ENCODE data around the gene BAHCC1. TPM values are rescaled to one million over a fixed set of nuclear protein-coding genes. Genes with fewer than 3 reads are reported as not detected.
"Not testable (repeated sequence)": the region's sequence is repeated elsewhere in the genome, so short reads cannot be mapped to it uniquely, and the experiment has no call there.

BAHCC1 gene
- total RNA-seq (10.1 TPM), polyA plus RNA-seq (15.9 TPM)

DNA sequence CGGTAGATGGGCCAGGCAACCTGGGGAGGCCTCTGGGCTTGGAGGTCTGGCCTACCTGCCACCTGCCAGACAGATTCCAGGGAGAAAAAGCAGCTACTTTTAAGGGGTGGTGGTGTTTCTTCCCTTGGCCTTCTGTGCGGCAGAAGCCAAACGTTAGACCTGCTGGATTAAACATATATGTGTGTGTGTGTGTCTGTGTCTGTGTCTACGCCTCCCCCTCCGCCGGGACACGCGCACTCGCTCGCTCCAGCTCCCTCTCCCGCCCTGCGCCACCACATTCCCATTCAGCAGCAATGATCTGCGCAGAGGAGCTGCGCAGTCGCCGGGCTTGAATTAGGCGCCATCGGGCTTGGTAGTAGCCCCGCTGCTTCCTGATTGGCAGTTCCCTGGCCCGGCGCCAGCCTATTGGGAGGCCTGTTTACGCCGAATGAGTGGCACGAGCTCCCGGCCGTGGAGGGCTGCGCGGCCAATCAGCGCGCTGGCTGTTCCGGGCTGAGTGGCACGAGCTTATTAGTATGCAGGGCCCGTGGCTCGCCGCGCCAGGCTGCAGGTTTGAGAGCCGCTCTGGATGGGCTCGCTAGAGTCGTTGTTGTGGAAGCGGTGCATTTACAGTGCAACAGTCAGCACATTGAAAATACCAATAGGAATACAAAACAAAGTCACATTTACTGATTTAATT is at the start of gene BAHCC1:
TSS of gene BAHCC1 (plus strand) at position 537 of the 679 bp plus-strand sequence. CDS start 4,283 bp downstream, outside the sequence.
- H3K27ac ChIP-seq (ENCODE audit: low read depth), result peak within 1 kb of the TSS; percentile 91
- H3K4me1 ChIP-seq (ENCODE audit: insufficient read depth), result no peaks in the 10 kb centered on the region
- peak within 1 kb of the TSS; percentile 88 for H3K4me3 ChIP-seq (ENCODE audit: low read depth, low read length)
- peak; percentile 98 for DNase-seq (ENCODE audit: extremely low spot score)
- under 1% methylated on average over 40 of the region's 40 CpGs for WGBS
- no peaks in the 10 kb centered on the region for H3K36me3 ChIP-seq (ENCODE audit: insufficient read depth)

DNA sequence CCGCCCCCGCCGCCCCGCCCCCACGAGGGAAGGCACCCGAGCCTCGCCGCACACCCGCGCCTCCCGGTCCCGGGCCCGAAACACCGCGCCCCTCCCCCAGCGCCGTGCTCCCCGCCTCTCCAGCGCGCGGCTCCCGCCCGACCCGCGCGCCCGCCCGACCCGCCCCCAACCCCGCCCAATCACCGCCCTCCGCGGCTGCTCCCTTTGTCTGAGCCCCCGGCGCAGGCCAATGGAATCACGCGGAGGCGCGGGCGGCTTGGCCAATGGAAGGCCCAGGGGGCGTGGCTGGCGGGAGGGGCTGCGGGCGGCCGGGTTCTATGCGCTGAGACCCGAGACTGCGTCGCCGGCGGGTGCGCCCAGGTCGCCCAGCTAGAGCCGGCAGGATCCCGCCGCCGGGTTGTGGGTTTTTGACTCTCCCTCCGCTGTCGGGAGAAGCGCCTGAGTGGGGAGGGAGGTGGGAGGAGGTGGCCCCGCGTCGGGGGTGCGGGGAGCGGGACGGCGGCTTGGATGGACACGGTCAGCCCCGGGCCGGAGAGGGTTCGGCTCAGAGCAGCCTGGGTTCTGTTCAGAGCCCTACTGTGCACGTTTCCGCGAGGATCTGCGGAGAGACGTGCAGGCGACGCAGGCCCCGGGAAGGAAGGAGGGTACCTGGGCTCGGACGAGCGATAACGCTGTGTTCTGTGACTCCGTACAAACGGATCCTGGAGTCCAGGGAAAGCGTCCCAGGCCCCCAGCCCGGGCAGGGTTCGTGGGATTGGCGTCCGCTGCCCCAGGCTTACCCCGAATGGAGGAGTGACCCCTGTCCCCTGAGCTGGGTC is 49.0 kb upstream of the BAHCC1 start:
- Histone ChIP-seq H3K27ac (ENCODE audit: low read depth) (peak overlapping the region; percentile 61), H3K36me3 (ENCODE audit: insufficient read depth) (no peaks in the 10 kb centered on the region), H3K4me3 (ENCODE audit: low read depth, low read length) (peak overlapping the region; percentile 83), H3K4me1 (ENCODE audit: insufficient read depth) (no peaks in the 10 kb centered on the region)
- DNase-seq (ENCODE audit: extremely low spot score), result peak; percentile 92
- WGBS, result 2% methylated on average over 85 of the region's 91 CpGs

DNA sequence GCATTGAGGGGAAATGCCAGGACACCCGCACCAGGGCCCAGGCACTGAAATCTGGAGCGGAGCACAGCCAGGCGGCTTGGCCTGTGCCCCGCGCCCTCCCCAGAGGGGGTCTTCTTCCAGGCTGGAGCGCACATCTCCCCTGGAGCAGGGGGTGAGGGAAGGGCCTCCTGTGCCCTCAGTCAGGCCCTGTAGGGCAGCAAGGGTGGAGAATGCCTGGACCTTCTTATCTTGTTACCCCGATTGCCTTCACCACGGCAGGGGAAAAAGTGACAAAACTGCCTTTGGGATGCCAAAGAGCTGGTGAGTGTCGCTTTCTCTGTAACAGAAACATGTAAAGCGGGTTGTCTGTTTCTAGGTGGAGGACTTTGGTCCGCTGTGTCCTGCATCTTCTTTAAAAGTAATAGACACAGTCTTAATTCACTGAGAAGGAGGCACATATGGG is 48.3 kb upstream of the BAHCC1 start:
- Histone ChIP-seq H3K4me1 (ENCODE audit: insufficient read depth) (no peaks in the 10 kb centered on the region), H3K4me3 (ENCODE audit: low read depth, low read length) (peak overlapping the region; percentile 83), H3K36me3 (ENCODE audit: insufficient read depth) (no peaks in the 10 kb centered on the region), H3K27ac (ENCODE audit: low read depth) (no peak overlapping the region)
- DNase-seq (ENCODE audit: extremely low spot score), result no peak
- WGBS, result 85% methylated on average over 11 of the region's 11 CpGs

DNA sequence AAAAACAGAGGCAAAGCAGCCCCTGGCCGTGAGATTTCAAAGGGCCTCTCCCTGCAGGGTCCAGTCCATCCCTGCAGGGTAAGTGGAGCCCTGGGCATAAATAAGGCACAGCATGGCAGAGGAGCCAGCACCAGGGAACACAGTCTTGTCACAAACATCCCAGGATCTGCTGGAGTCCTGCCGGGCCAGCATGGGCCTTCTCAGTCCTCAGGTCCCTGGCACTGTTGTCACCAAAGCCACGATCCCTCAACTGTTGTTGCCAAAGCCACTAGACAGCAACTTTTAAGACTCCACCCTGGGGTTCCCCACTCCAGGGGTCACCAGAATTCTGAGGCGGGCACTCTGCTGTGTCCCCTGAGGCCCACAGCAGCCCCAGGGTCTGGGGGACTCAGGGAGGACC is 47.8 kb upstream of the BAHCC1 start:
- 83% methylated on average over 4 of the region's 4 CpGs for WGBS
- no peak for DNase-seq (ENCODE audit: extremely low spot score)
- Histone ChIP-seq H3K4me1 (ENCODE audit: insufficient read depth) (no peaks in the 10 kb centered on the region), H3K36me3 (ENCODE audit: insufficient read depth) (no peaks in the 10 kb centered on the region), H3K27ac (ENCODE audit: low read depth) (no peak overlapping the region), H3K4me3 (ENCODE audit: low read depth, low read length) (no peak overlapping the region)

DNA sequence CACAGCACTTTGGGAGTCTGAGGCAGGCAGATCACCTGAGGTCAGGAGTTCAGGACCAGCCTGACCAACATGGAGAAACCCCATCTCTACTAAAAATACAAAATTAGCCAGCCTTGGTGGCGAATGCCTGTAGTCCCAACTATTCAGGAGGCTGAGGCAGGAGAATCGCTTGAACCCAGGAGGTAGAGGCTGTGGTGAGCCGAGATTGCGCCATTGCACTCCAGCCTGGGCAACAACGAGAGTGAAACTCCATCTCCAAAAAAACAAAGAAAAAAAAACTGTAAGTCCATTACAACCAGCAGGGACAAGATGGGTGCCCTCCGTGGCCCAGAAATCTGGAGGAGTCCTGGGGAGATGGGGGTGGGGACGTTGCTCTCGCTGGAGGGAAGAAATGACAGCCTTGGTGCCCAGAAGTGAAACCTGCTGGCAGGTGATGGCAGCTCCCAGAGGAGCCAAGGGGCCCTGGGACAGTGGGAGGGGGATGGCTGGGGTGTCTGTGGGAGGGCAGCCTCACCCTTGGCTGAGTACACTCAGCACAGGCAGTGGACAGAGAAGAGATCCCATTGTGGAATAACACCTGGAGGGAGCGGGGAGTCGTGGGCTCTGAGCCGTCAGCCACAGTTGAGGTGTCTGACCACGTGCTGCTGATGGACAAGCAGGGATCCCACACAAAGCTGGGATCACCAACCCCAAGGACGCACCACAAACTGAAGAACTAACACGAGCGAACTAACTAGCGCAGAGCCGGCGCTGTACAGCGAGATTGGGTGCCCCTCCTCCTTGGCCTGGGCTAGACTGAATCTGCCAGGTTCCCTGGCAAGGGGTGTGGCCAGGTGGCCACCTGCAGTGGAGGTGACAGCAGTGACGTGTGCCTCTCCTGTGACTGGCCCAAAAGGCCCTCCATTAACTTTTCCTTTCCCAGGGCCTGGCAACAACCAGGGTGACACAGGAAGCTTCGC is 46.9 kb upstream of the BAHCC1 start:
- Histone ChIP-seq H3K4me3 (ENCODE audit: low read depth, low read length) (no peak overlapping the region), H3K4me1 (ENCODE audit: insufficient read depth) (no peaks in the 10 kb centered on the region), H3K36me3 (ENCODE audit: insufficient read depth) (no peaks in the 10 kb centered on the region), H3K27ac (ENCODE audit: low read depth) (no peak overlapping the region)
- no peak for DNase-seq (ENCODE audit: extremely low spot score)
- WGBS, result 95% methylated on average over 21 of the region's 21 CpGs

DNA sequence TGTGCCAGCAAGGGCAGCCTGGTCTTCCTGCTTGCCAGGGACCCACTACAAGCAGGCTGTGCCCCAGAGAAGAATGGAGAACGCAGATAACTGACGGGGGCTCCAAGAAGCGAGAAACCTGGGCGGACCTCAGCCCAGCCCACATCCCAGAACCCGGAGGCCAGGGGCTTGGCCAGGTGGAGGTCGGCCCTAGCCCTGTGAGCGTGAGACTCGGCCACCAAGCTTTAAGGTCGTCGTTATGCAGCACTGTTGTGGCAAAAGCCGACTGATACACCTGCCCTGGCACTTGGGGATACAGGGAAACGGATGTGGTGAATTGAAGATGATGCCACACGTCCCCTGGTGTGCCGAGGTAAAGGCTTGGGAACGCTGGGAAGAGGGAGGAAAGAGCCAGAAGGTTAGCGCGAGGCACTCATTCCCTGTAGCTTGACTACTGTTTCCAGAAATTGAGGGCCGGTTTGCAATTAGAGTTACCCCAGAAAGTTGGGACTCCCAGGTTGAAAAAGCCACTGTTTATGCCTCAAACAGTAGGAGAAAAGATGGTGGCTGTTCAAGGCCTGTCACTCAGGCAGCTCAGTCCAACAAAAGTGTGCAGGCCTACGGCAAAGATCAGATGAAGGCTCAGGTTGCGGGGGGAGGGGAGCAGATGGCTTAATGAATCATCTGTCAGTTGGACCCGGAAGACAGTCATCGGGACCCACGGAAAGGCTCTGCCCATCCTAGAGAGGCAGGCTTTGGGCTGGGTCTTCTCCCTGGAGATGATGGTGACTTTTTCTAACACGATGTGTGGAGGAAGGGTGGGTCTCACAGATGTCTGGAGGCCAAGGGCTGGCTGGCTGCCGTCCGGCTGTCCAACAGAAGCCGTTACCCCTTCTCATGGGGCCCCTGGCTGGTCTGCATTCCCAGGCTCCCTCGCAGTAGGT is 45.6 kb upstream of the BAHCC1 start:
- DNase-seq (ENCODE audit: extremely low spot score), result no peak
- H3K4me3 ChIP-seq (ENCODE audit: low read depth, low read length), result no peak overlapping the region
- H3K27ac ChIP-seq (ENCODE audit: low read depth), result no peak overlapping the region
- no peaks in the 10 kb centered on the region for H3K36me3 ChIP-seq (ENCODE audit: insufficient read depth)
- 84% methylated on average over 28 of the region's 28 CpGs for WGBS
- no peaks in the 10 kb centered on the region for H3K4me1 ChIP-seq (ENCODE audit: insufficient read depth)

DNA sequence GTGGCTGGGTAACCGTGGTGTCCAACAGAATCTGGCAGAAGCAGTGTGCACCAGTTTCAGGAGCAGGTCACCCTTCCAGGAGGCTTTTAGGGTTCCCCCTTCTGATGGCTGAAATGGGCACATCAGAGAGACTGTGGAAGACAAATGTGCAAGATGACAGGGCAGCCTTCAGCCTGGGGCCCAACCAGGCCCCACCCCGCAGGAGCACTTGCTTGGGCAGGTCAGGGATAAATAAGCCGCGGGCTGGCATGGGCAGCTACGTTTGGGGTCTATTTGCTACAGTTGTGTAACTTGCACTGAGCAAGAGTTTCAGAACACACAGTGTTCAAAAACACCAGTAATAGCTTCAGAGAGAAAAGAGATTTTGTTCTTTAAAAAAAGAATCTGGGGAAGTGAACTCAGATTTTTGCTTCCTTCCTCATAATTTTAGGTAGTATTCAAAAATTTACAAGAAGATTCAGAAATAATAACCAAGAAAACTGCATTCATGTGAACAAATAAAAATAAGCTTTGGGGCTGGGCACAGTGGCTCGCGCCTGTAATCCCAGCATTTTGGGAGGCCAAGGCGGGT is 44.9 kb upstream of the BAHCC1 start:
- WGBS, result 75% methylated on average over 8 of the region's 8 CpGs
- Histone ChIP-seq H3K4me1 (ENCODE audit: insufficient read depth) (no peaks in the 10 kb centered on the region), H3K4me3 (ENCODE audit: low read depth, low read length) (no peak overlapping the region), H3K27ac (ENCODE audit: low read depth) (no peak overlapping the region), H3K36me3 (ENCODE audit: insufficient read depth) (no peaks in the 10 kb centered on the region)
- DNase-seq (ENCODE audit: extremely low spot score), result no peak

DNA sequence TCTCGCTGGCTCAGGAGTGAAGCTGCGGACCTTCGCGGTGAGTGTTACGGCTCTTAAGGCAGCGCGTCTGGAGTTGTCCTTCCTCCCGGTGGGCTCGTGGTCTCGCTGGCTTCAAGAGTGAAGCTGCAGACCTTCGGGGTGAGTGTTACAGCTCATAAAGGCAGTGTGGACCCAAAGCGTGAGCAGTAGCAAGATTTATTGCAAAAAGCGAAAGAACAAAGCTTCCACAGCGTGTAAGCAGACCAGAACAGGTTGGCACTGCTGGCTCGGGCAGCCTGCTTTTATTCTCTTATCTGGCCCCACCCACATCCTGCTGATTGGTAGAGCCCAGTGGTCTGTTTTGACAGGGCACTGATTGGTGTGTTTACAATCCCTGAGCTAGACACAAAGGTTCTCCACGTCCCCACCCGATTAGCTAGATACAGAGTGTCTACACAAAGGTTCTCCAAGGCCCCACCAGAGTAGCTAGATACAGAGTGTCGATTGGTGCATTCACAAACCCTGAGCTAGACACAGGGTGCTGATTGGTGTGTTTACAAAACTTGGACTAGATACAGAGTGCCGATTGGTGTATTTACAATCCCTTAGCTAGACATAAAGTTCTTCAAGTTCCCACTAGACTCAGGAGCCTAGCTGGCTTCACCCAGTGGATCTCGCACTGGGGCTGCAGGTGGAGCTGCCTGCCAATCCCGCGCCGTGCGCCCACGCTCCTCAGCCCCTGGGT is 43.8 kb upstream of the BAHCC1 start:
- not testable (repeated sequence) for DNase-seq (ENCODE audit: extremely low spot score); H3K27ac ChIP-seq (ENCODE audit: low read depth)
- WGBS, result 88% methylated on average over 25 of the region's 25 CpGs

DNA sequence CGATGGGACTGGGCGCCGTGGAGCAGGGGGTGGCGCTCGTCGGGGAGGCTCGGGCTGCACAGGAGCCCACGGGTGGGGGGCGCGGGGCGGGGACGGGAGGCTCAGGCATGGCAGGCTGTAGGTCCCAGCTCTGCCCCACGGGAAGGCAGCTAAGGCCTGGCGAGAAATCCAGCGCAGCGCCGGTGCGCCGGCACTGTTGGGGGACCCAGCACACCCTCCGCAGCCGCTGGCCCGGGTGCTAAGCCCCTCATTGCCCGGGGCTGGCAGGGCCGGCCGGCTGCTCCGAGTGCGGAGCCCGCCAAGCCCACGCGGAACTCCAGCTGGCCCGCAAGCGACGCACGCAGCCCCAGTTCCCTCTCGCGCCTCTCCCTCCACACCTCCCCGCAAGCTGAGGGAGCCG is 43.2 kb upstream of the BAHCC1 start:
- not testable (repeated sequence) for H3K36me3 ChIP-seq (ENCODE audit: insufficient read depth); H3K27ac ChIP-seq (ENCODE audit: low read depth); H3K4me1 ChIP-seq (ENCODE audit: insufficient read depth); DNase-seq (ENCODE audit: extremely low spot score); H3K4me3 ChIP-seq (ENCODE audit: low read depth, low read length)
- 92% methylated on average over 38 of the region's 38 CpGs for WGBS

More for the DNA sequence above, 43.8 kb upstream of the BAHCC1 start:
- not testable (repeated sequence) for H3K4me3 ChIP-seq (ENCODE audit: low read depth, low read length); H3K36me3 ChIP-seq (ENCODE audit: insufficient read depth); H3K4me1 ChIP-seq (ENCODE audit: insufficient read depth)

DNA sequence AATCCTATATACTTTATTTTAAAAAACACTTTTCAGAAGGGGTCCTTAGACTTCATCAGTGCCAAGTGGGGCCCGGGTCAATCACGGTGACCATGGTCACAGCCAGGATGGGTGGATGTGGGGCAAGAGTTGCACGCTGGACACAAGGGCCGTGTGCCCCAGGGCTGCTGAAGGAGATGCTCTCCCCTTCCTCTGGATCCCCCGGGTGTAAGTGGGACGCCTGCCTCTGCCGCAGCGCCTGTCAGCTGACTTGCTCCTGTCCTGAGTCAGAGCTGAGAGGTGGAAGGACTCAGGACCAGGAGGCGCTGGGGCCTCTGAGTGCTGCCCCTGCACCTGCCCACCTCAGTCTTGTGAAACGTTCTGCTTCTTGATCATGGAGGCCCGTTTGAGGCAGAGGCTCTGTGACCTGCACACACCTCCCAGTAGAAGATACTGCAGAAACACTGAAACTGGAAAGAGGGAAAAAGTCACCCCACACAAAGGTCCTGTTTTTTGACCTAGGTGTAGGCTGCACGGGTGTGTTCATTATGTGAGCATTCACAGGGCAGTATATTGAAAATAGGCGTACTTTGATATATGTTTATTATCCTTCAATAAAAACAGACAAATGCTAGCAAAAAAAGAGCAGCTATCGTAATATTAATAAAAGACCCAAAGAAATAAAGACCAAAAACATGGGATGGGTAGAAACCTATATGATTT is 40.9 kb upstream of the BAHCC1 start:
- 81% methylated on average over 14 of the region's 14 CpGs for WGBS
- H3K36me3 ChIP-seq (ENCODE audit: insufficient read depth), result no peaks in the 10 kb centered on the region
- H3K4me3 ChIP-seq (ENCODE audit: low read depth, low read length), result no peak overlapping the region
- H3K4me1 ChIP-seq (ENCODE audit: insufficient read depth), result no peaks in the 10 kb centered on the region
- H3K27ac ChIP-seq (ENCODE audit: low read depth), result no peak overlapping the region
- DNase-seq (ENCODE audit: extremely low spot score), result no peak

DNA sequence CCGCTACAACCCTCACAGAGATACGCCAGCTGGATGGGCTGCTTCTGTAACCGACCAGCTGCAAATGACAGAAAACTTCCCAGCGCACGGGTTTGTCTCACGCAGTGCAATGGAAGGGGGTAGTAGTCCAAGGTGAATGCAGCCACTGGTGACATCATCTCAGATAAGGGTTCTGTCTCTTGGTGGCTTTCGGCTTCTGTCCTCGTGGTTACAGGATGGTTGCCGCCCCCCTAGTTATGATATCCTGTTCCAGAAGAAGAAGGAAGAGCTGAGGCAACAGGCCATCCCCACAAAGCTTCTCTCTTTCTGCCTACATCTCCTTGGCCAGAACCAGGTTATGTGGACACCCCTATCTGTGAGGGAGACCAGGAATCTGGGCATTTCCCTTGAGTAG is 40.3 kb upstream of the BAHCC1 start:
- DNase-seq (ENCODE audit: extremely low spot score), result no peak
- H3K4me1 ChIP-seq (ENCODE audit: insufficient read depth), result no peaks in the 10 kb centered on the region
- H3K36me3 ChIP-seq (ENCODE audit: insufficient read depth), result no peaks in the 10 kb centered on the region
- no peak overlapping the region for H3K27ac ChIP-seq (ENCODE audit: low read depth)
- H3K4me3 ChIP-seq (ENCODE audit: low read depth, low read length), result no peak overlapping the region
- WGBS, result 82% methylated on average over 9 of the region's 9 CpGs

Measured in urinary bladder (tissue), 4 donors.